ENCODE data around the gene ANKRD26. TPM values are rescaled to one million over a fixed set of nuclear protein-coding genes. Genes with fewer than 3 reads are reported as not detected.
A peak's percentile ranks its signal among the peaks of the same experiment; 100 is the strongest.

Gene ANKRD26
- total RNA-seq (2014; rRNA removed) = 2.9 and 5.0 TPM in 2 replicates
- percentile 65 among the genes with signal in this experiment for Bru-seq, nascent RNA
- BruChase-seq, experiment 1, labeled RNA remaining after a 6-hour chase = percentile 62 among the genes with signal in this experiment
- percentile 67 among the genes with signal in this experiment for BruChase-seq, experiment 2, labeled RNA remaining after a 2-hour chase
- long read RNA-seq, partial matches to known transcripts = 14 of 25 reads
- long read RNA-seq, other reads (novel, unspliced or antisense) = 11 of 25 reads

DNA sequence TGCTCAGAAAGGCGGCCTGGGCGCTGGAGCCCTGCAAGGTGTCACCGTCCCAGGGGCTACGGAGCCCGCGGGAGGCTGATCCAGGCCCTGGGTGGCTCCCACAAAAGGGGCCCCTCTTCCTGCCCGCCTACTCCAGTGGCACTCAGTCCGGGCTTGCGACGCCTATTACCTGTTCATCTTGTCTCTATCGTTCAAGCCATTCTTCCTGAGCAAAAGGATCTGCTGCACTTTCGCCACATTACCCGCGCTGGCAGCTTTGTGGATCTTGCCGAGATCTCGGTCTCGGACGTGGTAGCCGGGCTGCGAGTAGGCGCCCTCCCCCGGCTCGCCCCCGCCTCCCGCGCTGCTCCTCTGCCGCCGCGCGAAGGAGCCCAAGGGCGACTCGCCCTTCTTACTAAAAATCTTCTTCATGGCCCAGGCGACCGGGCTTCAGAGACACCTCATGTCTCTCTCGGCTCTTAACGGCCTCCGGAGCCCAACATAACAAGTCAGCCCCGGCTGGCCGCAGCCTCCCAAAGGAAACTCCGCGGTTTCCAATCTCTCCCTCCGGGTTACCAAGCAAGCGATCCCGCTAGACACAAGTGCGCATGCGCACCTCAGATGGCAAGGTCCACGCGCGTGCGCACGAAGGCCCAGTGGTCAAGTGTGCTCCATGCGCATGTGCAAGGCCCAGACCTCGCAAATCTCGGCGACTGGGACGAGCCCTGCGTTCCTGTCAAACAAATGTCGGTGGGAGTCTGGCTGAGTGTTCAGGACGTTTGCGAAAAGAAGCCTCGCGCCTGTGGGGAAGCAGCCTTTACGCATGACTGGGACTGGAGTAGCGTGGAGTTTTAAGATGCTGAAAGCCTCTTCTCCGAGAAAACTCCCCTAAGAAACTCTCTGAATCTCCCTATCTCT, at the start of gene ANKRD26:
Gene ANKRD26, minus strand, starts transcription at position 579 of the 897 bp plus-strand sequence. Its CDS starts 168 bp downstream, at position 411.
- POLR2A ChIA-PET (ENCODE audit: unreplicated experiment) = interaction anchor here (0.6 kb wide), 1 partner anchor 88 kb away, joined by 3 read pairs; no protein-coding TSS in a partner anchor

DNA sequence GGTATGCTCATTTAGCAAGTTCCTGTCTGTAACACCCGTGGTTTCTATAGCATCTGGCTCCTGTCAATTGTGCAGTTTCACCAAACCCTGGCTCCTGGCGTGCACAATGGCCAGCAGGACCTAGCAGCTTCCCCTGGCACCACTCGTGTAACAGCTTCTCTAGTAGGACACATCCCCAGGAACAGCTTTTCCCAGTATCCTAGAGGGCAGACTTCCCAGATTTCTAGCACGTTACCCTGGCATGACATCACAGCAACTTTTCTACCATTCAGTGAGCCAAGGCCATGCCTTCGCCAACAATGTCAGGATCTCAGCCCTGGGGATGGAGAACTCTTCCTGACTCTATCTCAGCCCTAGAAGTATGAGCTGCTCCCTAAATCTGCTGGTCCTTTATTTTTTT, 47.4 kb upstream of the ANKRD26 start:
- Histone ChIP-seq H3K79me2 (ENCODE audit: low read length) (peaks cover 53% of the 10 kb centered on the region), H2AFZ (ENCODE audit: low read length) (no peak overlapping the region), H3F3A (ENCODE audit: low read length, unreplicated experiment) (no peaks in the 10 kb centered on the region), H3K9me2 (replicated peaks; ENCODE audit: low read length) (no peaks in the 10 kb centered on the region), H3K4me2 (ENCODE audit: low read length) (no peak overlapping the region), H4K20me1 (ENCODE audit: low read length) (peaks cover 14% of the 10 kb centered on the region), H3K36me3 (ENCODE audit: low read depth, low read length) (peaks cover 30% of the 10 kb centered on the region), H3K4me3 (ENCODE audit: low read length) (no peak overlapping the region), H3K27me3 (ENCODE audit: low read length) (no peaks in the 10 kb centered on the region), H3K9ac (ENCODE audit: low read length) (no peak overlapping the region), H3K4me1 (ENCODE audit: insufficient read depth, low read length) (peaks cover 5% of the 10 kb centered on the region), H3K27ac (ENCODE audit: low read length) (no peak overlapping the region), H3K9me3 (ENCODE audit: low read length) (no peaks in the 10 kb centered on the region)
- no TSS peak for BruUV-seq (replicated peaks)
- intact Hi-C loops (cut with micrococcal nuclease) = no loop called here
- POLR2A ChIA-PET (ENCODE audit: unreplicated experiment) = no interaction called here
- CTCF ChIA-PET = interaction anchor here (0.6 to 0.7 kb wide), 2 partner anchors 193 to 240 kb away, joined by 3 to 4 read pairs; no protein-coding TSS in a partner anchor
- ATAC-seq = no peak
- TF ChIP-seq, protein P1, sequence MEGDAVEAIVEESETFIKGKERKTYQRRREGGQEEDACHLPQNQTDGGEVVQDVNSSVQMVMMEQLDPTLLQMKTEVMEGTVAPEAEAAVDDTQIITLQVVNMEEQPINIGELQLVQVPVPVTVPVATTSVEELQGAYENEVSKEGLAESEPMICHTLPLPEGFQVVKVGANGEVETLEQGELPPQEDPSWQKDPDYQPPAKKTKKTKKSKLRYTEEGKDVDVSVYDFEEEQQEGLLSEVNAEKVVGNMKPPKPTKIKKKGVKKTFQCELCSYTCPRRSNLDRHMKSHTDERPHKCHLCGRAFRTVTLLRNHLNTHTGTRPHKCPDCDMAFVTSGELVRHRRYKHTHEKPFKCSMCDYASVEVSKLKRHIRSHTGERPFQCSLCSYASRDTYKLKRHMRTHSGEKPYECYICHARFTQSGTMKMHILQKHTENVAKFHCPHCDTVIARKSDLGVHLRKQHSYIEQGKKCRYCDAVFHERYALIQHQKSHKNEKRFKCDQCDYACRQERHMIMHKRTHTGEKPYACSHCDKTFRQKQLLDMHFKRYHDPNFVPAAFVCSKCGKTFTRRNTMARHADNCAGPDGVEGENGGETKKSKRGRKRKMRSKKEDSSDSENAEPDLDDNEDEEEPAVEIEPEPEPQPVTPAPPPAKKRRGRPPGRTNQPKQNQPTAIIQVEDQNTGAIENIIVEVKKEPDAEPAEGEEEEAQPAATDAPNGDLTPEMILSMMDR (conservative IDR thresholded peaks at IDR 0.05; ENCODE audit: low read depth, low read length) = no peak
- no peak for TF ChIP-seq EZH2phosphoT487 (IDR thresholded peaks at IDR 0.05; ENCODE audit: borderline replicate concordance, low read length)
- no peak for TF ChIP-seq EZH2 (IDR thresholded peaks at IDR 0.05; ENCODE audit: low read length, unreplicated experiment)
- DNase-seq = no peak

More for the DNA sequence above, at the start of gene ANKRD26:
- Histone ChIP-seq H3K27ac (ENCODE audit: low read length) (peak within 1 kb of the TSS; percentile 63), H3F3A (ENCODE audit: low read length, unreplicated experiment) (no peaks in the 10 kb centered on the region), H4K20me1 (ENCODE audit: low read length) (no peaks in the 10 kb centered on the region), H3K4me3 (ENCODE audit: low read length) (peak within 1 kb of the TSS; percentile 97), H2AFZ (ENCODE audit: low read length) (peak within 1 kb of the TSS; percentile 100), H3K9ac (ENCODE audit: low read length) (peak within 1 kb of the TSS; percentile 92), H3K4me1 (ENCODE audit: insufficient read depth, low read length) (peaks cover 11% of the 10 kb centered on the region; the same call in 1 of the 2 replicates), H3K36me3 (ENCODE audit: low read depth, low read length) (no peaks in the 10 kb centered on the region), H3K27me3 (ENCODE audit: low read length) (no peaks in the 10 kb centered on the region), H3K4me2 (ENCODE audit: low read length) (peak within 1 kb of the TSS; percentile 99), H3K9me3 (ENCODE audit: low read length) (no peaks in the 10 kb centered on the region), H3K9me2 (replicated peaks; ENCODE audit: low read length) (no peaks in the 10 kb centered on the region), H3K79me2 (ENCODE audit: low read length) (peaks cover 14% of the 10 kb centered on the region)
- TF ChIP-seq EZH2phosphoT487 (IDR thresholded peaks at IDR 0.05; ENCODE audit: borderline replicate concordance, low read length) (no peak), EZH2 (IDR thresholded peaks at IDR 0.05; ENCODE audit: low read length, unreplicated experiment) (no peak)
- TF ChIP-seq, protein P1 (conservative IDR thresholded peaks at IDR 0.05; ENCODE audit: low read depth, low read length) = no peak
- BruUV-seq (replicated peaks) = TSS peak; percentile 70
- intact Hi-C loops (cut with micrococcal nuclease) = no loop called here
- peak; percentile 98 for DNase-seq
- CTCF ChIA-PET = no interaction called here
- ATAC-seq = peak; percentile 84

All from PC-3 (cell line).